Muscle layer of colon (tissue), 2 donors: ENCODE data around the gene MAGI1.
"Not testable (repeated sequence)": the region's sequence is repeated elsewhere in the genome, so short reads cannot be mapped to it uniquely, and the experiment has no call there.

Experiments
- H3K27ac ChIP-seq: one replicate; pipeline ENCODE4 v1.7.0; 2013; ENCODE audit warnings: low read depth, mild to moderate bottlenecking, low read length, moderate library complexity
- H3K27me3 ChIP-seq, 2 donors: one replicate each; pipeline ENCODE4 v1.7.0; 2013; ENCODE audit warnings: low read length in 2 of 2, mild to moderate bottlenecking in 2 of 2; ENCODE audit not compliant: insufficient read depth in 2 of 2, control insufficient read depth in 1 of 2
- H3K36me3 ChIP-seq: one replicate; pipeline ENCODE4 v1.7.0; 2013; ENCODE audit warnings: mild to moderate bottlenecking, low read length; ENCODE audit not compliant: insufficient read depth
- H3K4me1 ChIP-seq: one replicate; pipeline ENCODE4 v1.7.0; 2013; ENCODE audit warnings: mild to moderate bottlenecking, low read length; ENCODE audit not compliant: insufficient read depth
- H3K4me3 ChIP-seq, 2 donors: one replicate each; pipeline ENCODE4 v1.7.0; 2013; ENCODE audit warnings: low read length in 2 of 2, low read depth in 1 of 2, mild to moderate bottlenecking in 1 of 2, moderate library complexity in 1 of 2
- H3K9ac ChIP-seq: one replicate; pipeline ENCODE4 v1.7.0; 2013; ENCODE audit warnings: low read length
- H3K9me3 ChIP-seq: one replicate; pipeline ENCODE4 v1.7.0; 2013; ENCODE audit warnings: mild to moderate bottlenecking, low read length
- donor health status: abdominal sarcoma.
- donor health status: Adenocarcinoma of cecum.

Gene MAGI1

GRCh38 chr3:65867463-65868210, 171.1 kb downstream of the MAGI1 start:
- Histone ChIP-seq H3K36me3 (no peaks in the 10 kb centered on the region), H3K9me3 (no peaks in the 10 kb centered on the region), H3K4me1 (no peaks in the 10 kb centered on the region), H3K27ac (no peak overlapping the region), H3K4me3 (no peak overlapping the region), H3K9ac (no peak overlapping the region), H3K27me3 (no peaks in the 10 kb centered on the region)

DNA sequence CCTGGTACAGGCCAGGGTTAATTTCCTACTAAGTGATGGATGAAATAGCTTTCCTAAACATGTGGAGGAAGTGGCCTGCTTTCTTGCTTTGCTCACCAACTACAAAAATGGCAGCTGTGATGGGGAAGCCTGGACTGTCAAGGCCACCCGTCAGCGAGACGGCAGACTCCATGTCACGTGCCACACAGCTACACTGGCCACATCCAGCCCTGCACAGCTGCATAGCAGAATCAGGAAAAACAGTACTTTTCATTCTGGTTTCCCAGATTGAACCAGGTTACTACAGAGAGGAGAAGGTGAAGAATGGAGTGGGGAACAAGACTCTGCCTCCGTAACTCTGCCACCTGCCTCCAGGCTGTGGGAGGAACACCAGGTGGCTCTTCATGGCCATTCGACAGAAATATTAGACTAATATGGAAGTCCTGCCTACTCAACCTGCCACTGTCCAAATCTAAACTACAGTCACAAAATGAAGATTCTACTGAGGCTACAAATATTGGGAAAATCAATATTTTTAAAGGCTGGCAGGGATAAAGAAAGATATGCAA, 174.3 kb downstream of the MAGI1 start:
- H3K9ac ChIP-seq, result no peak overlapping the region
- H3K27me3 ChIP-seq, result no peaks in the 10 kb centered on the region
- no peaks in the 10 kb centered on the region for H3K4me1 ChIP-seq
- no peaks in the 10 kb centered on the region for H3K36me3 ChIP-seq
- no peaks in the 10 kb centered on the region for H3K9me3 ChIP-seq
- no peak overlapping the region for H3K4me3 ChIP-seq
- no peak overlapping the region for H3K27ac ChIP-seq

DNA sequence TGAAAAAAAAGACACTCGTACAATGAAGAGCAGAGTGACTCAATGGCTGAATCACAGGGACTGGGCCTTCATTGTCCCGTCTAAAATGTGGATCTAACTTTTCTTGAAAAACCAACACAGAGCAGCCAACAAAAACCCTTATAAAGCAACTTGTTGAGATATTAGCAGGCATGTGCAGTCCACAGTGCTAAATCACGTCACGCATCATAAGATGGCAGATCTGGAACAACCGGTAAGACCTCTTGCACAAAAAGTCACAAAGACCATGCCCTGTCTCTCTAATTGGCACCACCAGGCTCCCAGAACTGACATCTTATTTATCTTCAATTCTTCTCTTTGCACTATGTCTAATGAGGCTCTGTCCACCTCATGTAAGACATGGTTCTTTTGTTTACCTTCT, 177.0 kb downstream of the MAGI1 start:
- no peaks in the 10 kb centered on the region for H3K9me3 ChIP-seq
- no peak overlapping the region for H3K27ac ChIP-seq
- H3K4me3 ChIP-seq, result no peak overlapping the region
- H3K36me3 ChIP-seq, result no peaks in the 10 kb centered on the region
- no peaks in the 10 kb centered on the region for H3K27me3 ChIP-seq
- no peak overlapping the region for H3K9ac ChIP-seq
- no peaks in the 10 kb centered on the region for H3K4me1 ChIP-seq

GRCh38 chr3:65859612-65860011, 179.1 kb downstream of the MAGI1 start:
- not testable (repeated sequence) for H3K27me3 ChIP-seq, H3K36me3 ChIP-seq, H3K9me3 ChIP-seq, H3K4me3 ChIP-seq, H3K27ac ChIP-seq, H3K4me1 ChIP-seq, H3K9ac ChIP-seq

- no peaks in the 10 kb centered on the region for H3K9me3 ChIP-seq
- no peaks in the 10 kb centered on the region for H3K27me3 ChIP-seq
- H3K36me3 ChIP-seq, result no peaks in the 10 kb centered on the region
- H3K9ac ChIP-seq, result no peak overlapping the region
- H3K27ac ChIP-seq, result no peak overlapping the region
- H3K4me1 ChIP-seq, result no peaks in the 10 kb centered on the region
- H3K4me3 ChIP-seq, result no peak overlapping the region
Measured at GRCh38 chr3:65858749-65859148, 180.0 kb downstream of the MAGI1 start.

- Histone ChIP-seq H3K36me3 (no peaks in the 10 kb centered on the region), H3K9ac (no peak overlapping the region), H3K4me1 (no peaks in the 10 kb centered on the region), H3K4me3 (no peak overlapping the region), H3K9me3 (no peaks in the 10 kb centered on the region), H3K27ac (no peak overlapping the region), H3K27me3 (no peaks in the 10 kb centered on the region)
Measured at GRCh38 chr3:65857327-65857726, 181.4 kb downstream of the MAGI1 start.

DNA sequence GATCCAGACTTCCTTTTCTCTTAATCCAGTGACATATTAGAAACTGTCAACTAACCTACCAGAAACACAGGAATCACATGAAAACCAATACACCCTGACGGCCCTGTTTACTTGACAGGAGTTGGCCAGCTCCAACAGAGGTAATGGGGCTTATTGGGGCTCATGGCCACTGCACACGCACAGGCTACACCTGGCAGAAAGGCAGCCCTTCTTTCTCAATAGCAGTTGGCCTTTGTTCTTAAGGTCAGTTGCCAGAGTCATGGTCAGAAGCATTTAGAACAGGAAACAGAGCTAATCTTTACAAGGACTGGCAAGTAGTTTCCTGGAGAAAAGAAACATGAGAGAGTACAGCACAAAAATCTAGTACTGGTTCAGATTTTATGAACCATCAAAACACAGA, 181.8 kb downstream of the MAGI1 start:
- Histone ChIP-seq H3K9me3 (no peaks in the 10 kb centered on the region), H3K27me3 (no peaks in the 10 kb centered on the region), H3K4me1 (no peaks in the 10 kb centered on the region), H3K4me3 (no peak overlapping the region), H3K9ac (no peak overlapping the region), H3K27ac (no peak overlapping the region), H3K36me3 (no peaks in the 10 kb centered on the region)

GRCh38 chr3:65855370-65856100, 183.2 kb downstream of the MAGI1 start:
- H3K9ac ChIP-seq, result no peak overlapping the region
- H3K27me3 ChIP-seq, result no peaks in the 10 kb centered on the region
- no peaks in the 10 kb centered on the region for H3K9me3 ChIP-seq
- H3K36me3 ChIP-seq, result no peaks in the 10 kb centered on the region
- H3K4me1 ChIP-seq, result no peaks in the 10 kb centered on the region
- no peak overlapping the region for H3K27ac ChIP-seq
- H3K4me3 ChIP-seq, result no peak overlapping the region

- H3K9me3 ChIP-seq, result no peaks in the 10 kb centered on the region
- no peaks in the 10 kb centered on the region for H3K27me3 ChIP-seq
- no peak overlapping the region for H3K4me3 ChIP-seq
- H3K27ac ChIP-seq, result no peak overlapping the region
- no peak overlapping the region for H3K9ac ChIP-seq
- no peaks in the 10 kb centered on the region for H3K4me1 ChIP-seq
- no peaks in the 10 kb centered on the region for H3K36me3 ChIP-seq
Measured at GRCh38 chr3:65854606-65855304, 184.0 kb downstream of the MAGI1 start.

DNA sequence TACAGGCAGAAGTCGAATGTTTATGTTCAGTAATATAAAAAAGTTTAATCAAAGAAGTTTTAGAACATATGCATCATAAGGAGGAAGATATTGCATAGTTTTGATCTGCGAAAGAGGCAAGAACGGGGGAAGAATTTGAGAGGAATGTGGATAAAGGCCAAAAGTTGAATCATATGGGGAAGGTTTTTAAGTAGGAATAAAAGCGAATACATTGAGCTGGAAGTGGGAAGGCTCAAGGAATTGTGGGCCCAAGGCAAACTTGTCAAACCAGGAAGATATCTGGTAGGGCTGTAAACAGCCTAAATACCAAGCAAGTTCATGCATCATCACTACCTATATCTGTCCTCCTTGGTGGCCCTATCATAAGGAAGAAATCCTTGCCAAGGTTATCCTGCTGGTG, 186.9 kb downstream of the MAGI1 start:
- Histone ChIP-seq H3K9ac (no peak overlapping the region), H3K9me3 (no peaks in the 10 kb centered on the region), H3K36me3 (no peaks in the 10 kb centered on the region), H3K4me3 (no peak overlapping the region), H3K27me3 (no peaks in the 10 kb centered on the region), H3K27ac (no peak overlapping the region), H3K4me1 (no peaks in the 10 kb centered on the region)

DNA sequence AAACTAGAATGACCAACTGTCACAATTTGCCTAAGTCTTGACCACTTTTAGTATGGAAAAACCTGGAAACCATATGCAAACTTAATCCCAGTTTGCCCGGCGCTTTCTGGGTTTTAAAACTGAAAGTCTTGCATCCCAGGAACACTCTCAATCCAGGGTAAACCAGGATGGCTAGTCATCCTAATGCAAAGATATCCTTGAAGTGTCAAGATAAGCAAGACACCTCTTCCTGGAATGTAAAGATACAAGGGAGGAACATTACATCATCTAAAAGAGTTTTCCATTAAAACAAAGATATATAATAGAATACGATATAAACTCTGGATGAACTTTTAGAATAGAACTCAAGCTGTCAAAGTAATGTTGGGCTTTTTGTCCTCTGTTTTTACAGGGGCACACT, 188.5 kb downstream of the MAGI1 start:
- Histone ChIP-seq H3K9ac (no peak overlapping the region), H3K36me3 (no peaks in the 10 kb centered on the region), H3K4me3 (no peak overlapping the region), H3K27me3 (no peaks in the 10 kb centered on the region), H3K9me3 (no peaks in the 10 kb centered on the region), H3K27ac (no peak overlapping the region), H3K4me1 (no peaks in the 10 kb centered on the region)
